ENCODE results near the gene PHLPP1. TPM values are rescaled to one million over a fixed set of nuclear protein-coding genes. Genes with fewer than 3 reads are reported as not detected.
A peak's percentile ranks its signal among the peaks of the same experiment; 100 is the strongest.

PHLPP1 gene
- total RNA-seq, 1 donor from 2014 or later, result 18.0 TPM

- no peak for DNase-seq (ENCODE audit: low spot score, unreplicated experiment)
- Mint-ChIP-seq H3K27me3 (no peaks in the 10 kb centered on the region), H3K9me3 (ENCODE audit: low read depth) (no peaks in the 10 kb centered on the region), H3K36me3 (ENCODE audit: insufficient read depth) (no peaks in the 10 kb centered on the region), H3K27ac (no peak overlapping the region), H3K4me1 (ENCODE audit: low read depth) (peaks cover 19% of the 10 kb centered on the region), H3K4me3 (ENCODE audit: low read depth) (no peak overlapping the region)
- TF ChIP-seq CTCF (IDR thresholded peaks at IDR 0.05; ENCODE audit: unreplicated experiment), result no peak
Measured at GRCh38 chr18:62713651-62714247, 1.6 kb upstream of the PHLPP1 start.

DNA sequence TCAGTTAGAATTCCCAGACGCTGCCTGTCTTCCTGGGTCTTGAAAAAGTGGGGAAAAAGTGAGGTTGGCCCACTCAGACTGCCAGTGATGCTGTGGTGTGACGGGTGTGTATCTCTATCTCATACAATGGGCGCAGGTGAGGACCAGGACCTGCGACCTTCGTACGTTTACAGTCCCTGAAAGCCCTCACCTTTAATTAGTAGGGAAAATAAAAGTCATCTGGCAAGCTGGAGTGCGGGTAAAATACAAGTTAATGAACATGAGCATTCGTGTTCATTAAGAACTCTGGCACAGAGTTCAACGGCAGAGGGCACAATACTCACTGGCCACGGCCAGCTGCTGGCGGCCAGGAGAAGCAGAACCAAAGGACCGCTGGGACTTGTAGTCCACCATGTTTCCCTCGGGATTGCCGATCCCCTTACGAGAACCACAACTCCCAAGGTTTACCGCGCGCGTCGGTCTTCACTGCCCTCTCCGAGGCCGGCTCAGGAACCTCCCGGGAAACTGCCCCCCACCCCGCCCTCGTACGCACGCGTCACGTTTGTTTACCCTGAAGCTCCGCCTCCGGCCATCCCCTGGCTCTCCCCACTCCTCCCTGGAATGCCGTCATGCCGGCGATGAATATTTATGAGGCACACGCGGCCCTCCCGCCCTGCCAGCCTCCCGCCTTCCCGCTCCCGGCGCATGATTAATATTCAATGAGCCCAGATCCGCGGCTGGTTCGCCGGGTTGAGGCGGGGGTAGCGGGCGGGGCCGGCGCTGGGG lies 488 bp upstream of the PHLPP1 start:
- Mint-ChIP-seq H3K9me3 (ENCODE audit: low read depth) (no peaks in the 10 kb centered on the region), H3K27ac (peak overlapping the region; percentile 99), H3K27me3 (no peaks in the 10 kb centered on the region), H3K4me1 (ENCODE audit: low read depth) (peaks cover 29% of the 10 kb centered on the region), H3K36me3 (ENCODE audit: insufficient read depth) (no peaks in the 10 kb centered on the region), H3K4me3 (ENCODE audit: low read depth) (peak overlapping the region; percentile 80)
- DNase-seq (ENCODE audit: low spot score, unreplicated experiment), result peak; percentile 98
- peak; percentile 76 for TF ChIP-seq CTCF (IDR thresholded peaks at IDR 0.05; ENCODE audit: unreplicated experiment)

DNA sequence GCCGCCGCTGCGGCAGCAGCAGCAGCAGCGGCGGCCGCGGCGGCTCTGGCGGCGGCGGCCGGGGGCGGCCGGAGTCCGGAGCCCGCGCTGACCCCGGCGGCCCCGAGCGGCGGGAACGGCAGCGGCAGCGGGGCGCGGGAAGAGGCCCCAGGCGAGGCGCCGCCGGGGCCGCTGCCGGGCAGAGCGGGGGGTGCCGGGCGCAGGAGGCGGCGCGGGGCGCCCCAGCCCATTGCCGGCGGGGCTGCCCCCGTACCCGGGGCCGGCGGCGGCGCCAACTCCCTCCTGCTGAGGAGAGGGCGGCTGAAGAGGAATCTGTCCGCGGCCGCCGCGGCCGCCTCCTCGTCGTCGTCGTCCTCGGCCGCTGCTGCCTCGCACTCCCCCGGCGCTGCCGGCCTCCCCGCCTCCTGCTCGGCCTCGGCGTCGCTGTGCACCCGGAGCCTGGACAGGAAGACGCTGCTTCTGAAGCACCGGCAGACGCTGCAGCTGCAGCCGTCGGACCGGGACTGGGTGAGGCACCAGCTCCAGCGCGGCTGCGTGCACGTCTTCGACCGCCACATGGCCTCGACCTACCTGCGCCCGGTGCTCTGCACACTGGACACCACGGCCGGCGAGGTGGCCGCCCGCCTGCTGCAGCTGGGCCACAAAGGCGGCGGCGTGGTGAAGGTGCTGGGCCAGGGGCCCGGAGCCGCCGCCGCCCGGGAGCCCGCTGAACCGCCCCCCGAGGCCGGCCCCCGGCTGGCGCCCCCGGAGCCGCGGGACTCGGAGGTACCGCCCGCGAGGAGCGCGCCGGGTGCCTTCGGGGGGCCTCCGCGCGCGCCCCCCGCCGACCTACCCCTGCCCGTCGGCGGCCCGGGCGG lies 646 bp downstream of the PHLPP1 start:
- Mint-ChIP-seq H3K27me3 (no peaks in the 10 kb centered on the region), H3K4me1 (ENCODE audit: low read depth) (peaks cover 34% of the 10 kb centered on the region)

GRCh38 chr18:62716619-62717168 lies 1.4 kb downstream of the PHLPP1 start:
- Mint-ChIP-seq H3K4me3 (ENCODE audit: low read depth) (peak overlapping the region; percentile 79), H3K27ac (no peak overlapping the region), H3K36me3 (ENCODE audit: insufficient read depth) (no peaks in the 10 kb centered on the region), H3K27me3 (no peaks in the 10 kb centered on the region), H3K4me1 (ENCODE audit: low read depth) (peaks cover 36% of the 10 kb centered on the region), H3K9me3 (ENCODE audit: low read depth) (no peaks in the 10 kb centered on the region)
- TF ChIP-seq CTCF (IDR thresholded peaks at IDR 0.05; ENCODE audit: unreplicated experiment), result peak; percentile 11
- DNase-seq (ENCODE audit: low spot score, unreplicated experiment), result peak; percentile 45

More for the DNA sequence above, 646 bp downstream of the PHLPP1 start:
- Mint-ChIP-seq H3K36me3 (ENCODE audit: insufficient read depth) (no peaks in the 10 kb centered on the region), H3K27ac (no peak overlapping the region), H3K9me3 (ENCODE audit: low read depth) (no peaks in the 10 kb centered on the region), H3K4me3 (ENCODE audit: low read depth) (peak overlapping the region; percentile 80)
- TF ChIP-seq CTCF (IDR thresholded peaks at IDR 0.05; ENCODE audit: unreplicated experiment), result no peak
- DNase-seq (ENCODE audit: low spot score, unreplicated experiment), result peak; percentile 35
